ENCODE data around the gene CD300LF. TPM values are rescaled to one million over a fixed set of nuclear protein-coding genes. Genes with fewer than 3 reads are reported as not detected.

CD300LF gene
- total RNA-seq, 4 donors from 2014 or later = not detected

DNA sequence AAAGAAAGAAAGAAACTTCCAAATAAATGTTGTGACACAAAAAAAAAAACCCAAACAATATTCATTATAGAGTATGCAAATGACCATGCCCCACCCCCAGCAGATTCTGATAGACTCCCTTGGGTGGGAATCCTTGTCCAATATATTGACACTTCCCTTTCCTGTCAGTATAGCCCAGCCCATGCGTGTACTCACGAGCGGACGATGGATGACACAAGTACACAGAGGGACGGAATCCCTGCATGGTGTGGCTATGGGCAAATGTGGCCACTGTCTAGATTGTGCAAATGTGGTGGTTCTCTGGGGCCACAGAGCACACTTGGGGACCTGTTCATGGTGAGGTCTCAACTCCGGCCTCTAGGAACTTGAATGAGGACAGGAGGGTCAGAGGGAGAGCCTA, 27.4 kb upstream of the CD300LF start:
- 76 to 87% methylated on average over 6 of the region's 6 CpGs for WGBS, 2 donors
- no peak overlapping the region for H3K4me3 ChIP-seq (replicated peaks in 1 of 3)
- intact Hi-C loops (cut with DNase I) = loop anchor here (5.0 kb wide), 1 partner anchor 47 kb away; no protein-coding TSS in a partner anchor
- no peak for TF ChIP-seq POLR2A (IDR thresholded peaks at IDR 0.05)
- TF ChIP-seq, protein P1, sequence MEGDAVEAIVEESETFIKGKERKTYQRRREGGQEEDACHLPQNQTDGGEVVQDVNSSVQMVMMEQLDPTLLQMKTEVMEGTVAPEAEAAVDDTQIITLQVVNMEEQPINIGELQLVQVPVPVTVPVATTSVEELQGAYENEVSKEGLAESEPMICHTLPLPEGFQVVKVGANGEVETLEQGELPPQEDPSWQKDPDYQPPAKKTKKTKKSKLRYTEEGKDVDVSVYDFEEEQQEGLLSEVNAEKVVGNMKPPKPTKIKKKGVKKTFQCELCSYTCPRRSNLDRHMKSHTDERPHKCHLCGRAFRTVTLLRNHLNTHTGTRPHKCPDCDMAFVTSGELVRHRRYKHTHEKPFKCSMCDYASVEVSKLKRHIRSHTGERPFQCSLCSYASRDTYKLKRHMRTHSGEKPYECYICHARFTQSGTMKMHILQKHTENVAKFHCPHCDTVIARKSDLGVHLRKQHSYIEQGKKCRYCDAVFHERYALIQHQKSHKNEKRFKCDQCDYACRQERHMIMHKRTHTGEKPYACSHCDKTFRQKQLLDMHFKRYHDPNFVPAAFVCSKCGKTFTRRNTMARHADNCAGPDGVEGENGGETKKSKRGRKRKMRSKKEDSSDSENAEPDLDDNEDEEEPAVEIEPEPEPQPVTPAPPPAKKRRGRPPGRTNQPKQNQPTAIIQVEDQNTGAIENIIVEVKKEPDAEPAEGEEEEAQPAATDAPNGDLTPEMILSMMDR (IDR thresholded peaks at IDR 0.05) = no peak
- peaks cover 24% of the 10 kb centered on the region for H3K27me3 ChIP-seq
- no peaks in the 10 kb centered on the region for H3K36me3 ChIP-seq
- no peak overlapping the region for H3K27ac ChIP-seq
- H3K4me1 ChIP-seq = peaks cover 15 to 29% of the 10 kb centered on the region in 2 donors
- H3K9me3 ChIP-seq = no peaks in the 10 kb centered on the region
- DNase-seq = no peak

DNA sequence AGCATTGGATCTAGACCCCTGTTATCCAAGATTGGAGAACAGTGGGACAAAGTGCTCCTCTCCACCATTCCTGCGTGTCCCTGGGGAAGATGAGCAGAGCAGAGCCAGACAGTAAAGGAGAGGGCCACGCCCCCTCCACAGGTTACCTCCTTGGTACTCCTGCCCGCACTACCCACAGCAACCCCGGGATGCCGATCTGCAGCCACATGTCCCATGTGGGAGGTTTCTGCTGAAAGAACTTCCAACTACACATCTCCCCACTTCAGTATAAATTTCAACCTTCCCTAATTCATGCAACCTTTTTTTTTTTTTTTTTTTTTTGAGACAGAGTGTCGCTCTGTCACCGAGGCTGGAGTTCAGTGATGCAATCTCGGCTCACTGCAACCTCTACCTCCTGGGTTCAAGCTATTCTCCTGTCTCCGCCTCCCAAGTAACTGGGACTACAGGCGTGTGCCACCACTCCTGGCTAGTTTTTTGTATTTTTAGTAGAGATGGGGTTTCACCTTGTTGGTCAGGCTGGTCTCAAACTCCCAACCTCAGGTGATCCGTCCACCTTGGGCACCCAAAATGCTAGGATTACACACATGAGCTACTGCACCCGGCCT, 26.6 kb upstream of the CD300LF start:
- no peaks in the 10 kb centered on the region for H3K36me3 ChIP-seq
- intact Hi-C loops (cut with DNase I) = loop anchor here (5.0 kb wide), 1 partner anchor 82 kb away; no protein-coding TSS in a partner anchor
- TF ChIP-seq, protein P1 (IDR thresholded peaks at IDR 0.05) = no peak
- no peak for TF ChIP-seq POLR2A (IDR thresholded peaks at IDR 0.05)
- peaks cover 24% of the 10 kb centered on the region for H3K27me3 ChIP-seq
- no peak overlapping the region for H3K4me3 ChIP-seq (replicated peaks in 1 of 3)
- no peak overlapping the region for H3K27ac ChIP-seq
- no peak for DNase-seq
- WGBS, 2 donors = 84 to 87% methylated on average over 12 of the region's 12 CpGs
- no peaks in the 10 kb centered on the region for H3K9me3 ChIP-seq
- peaks cover 15 to 24% of the 10 kb centered on the region in 2 donors for H3K4me1 ChIP-seq

DNA sequence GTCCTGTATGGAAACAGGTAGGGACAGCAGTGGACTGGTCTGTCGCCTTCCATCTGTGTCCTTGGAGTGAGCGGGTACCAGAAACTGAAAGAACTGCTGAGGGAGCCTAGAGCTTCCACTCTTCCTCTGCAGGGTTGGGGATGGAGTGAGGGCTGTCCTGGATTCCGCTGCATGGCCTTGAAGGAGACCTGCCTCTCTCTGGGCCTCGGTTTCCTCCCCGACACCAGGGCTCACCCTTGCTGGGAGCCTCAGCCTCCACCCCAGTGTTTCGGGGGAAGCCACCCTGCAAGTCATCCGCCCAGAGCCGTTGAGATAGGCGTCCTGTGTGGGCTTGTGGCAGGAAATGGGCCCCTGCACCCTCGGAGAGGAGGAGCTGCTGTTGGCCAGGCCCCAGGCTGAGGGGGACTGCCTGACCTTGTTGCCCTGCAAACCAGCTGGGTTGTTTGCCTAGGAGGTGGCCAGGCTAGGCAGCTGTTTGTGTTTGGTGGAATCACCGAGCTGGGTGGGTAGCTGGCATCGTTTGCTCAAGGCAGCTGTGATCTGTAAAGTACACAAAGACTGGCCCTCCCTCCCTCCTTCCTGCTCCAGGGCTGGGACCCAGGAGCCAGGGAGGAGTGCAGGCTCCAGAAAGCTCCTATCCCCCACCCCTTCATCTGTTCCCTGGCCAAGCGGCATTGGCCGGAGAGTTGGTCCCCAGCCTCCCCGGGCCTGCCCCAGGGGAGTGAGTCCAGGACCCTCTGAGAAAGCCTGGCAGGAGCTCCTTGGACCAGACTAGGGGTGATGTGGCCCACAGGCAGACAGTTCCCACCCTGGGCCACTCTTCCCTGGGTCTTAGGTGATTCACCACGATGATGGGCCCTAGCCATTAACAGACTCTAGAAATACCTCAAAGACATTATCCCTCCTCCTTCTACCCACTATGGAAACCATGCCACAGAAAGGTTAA, 25.6 kb upstream of the CD300LF start:
- intact Hi-C loops (cut with DNase I) = loop anchor here (5.0 kb wide), 1 partner anchor 81 kb away; no protein-coding TSS in a partner anchor
- H3K36me3 ChIP-seq = no peaks in the 10 kb centered on the region
- no peak overlapping the region for H3K4me3 ChIP-seq (replicated peaks in 1 of 3)
- 54 to 60% methylated on average over 6 of the region's 16 CpGs for WGBS, 2 donors
- DNase-seq = no peak
- no peak for TF ChIP-seq POLR2A (IDR thresholded peaks at IDR 0.05)
- TF ChIP-seq, protein P1 (IDR thresholded peaks at IDR 0.05) = no peak
- peaks cover 15 to 24% of the 10 kb centered on the region in 2 donors for H3K4me1 ChIP-seq
- peaks cover 24% of the 10 kb centered on the region for H3K27me3 ChIP-seq
- no peaks in the 10 kb centered on the region for H3K9me3 ChIP-seq
- H3K27ac ChIP-seq = no peak overlapping the region

DNA sequence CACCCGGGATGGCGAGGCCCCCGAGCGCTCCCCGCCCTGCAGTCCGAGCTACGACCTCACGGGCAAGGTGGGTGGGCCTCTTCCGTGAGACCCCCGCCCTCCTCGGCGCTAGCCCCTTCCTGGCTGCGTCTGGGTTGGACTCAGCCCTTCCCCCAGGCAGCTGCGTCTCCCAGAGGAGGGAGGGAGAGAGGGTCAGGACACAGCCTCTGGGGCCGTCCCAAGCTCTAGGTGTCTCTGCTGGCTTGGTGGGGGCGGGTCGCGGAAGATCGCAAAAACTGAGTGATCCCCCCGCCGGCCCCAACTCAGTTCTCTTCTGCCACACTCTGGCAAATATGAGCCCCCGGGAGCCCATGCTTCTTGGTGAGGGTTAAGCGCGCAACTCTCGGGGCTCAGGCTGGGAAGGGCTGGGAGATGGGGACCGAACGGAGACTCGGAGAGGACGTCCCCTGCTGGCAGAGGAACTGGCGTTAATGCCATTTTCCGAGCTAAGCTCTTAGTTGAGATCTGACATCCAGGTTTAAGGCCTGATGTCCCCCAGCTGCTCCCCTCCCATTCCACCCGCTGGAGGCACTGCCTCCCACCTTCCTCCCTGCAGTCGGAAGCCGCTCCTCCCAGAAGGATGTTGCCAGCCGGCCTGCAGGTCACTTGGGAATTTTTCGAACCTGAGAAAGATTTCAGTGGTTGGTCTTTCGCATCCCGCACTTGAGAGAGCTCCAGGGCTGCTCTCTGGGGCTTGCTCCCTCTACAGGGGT, 24.8 kb upstream of the CD300LF start:
- no peak for DNase-seq
- Histone ChIP-seq H3K4me1 (peaks cover 15 to 24% of the 10 kb centered on the region in 2 donors), H3K27ac (no peak overlapping the region), H3K9me3 (no peaks in the 10 kb centered on the region), H3K4me3 (replicated peaks in 1 of 3) (no peak overlapping the region), H3K36me3 (no peaks in the 10 kb centered on the region), H3K27me3 (peaks cover 24% of the 10 kb centered on the region)
- 4 to 18% methylated on average over 7 to 9 of the region's 38 CpGs for WGBS, 2 donors
- intact Hi-C loops (cut with DNase I) = loop anchor here (5.0 kb wide), 1 partner anchor 80 kb away; no protein-coding TSS in a partner anchor
- TF ChIP-seq, protein P1 (IDR thresholded peaks at IDR 0.05) = no peak
- no peak for TF ChIP-seq POLR2A (IDR thresholded peaks at IDR 0.05)

All from thyroid gland (tissue), 4 donors.